Measurements from ENCODE around the gene LIG4.

Gene LIG4

GRCh38 chr13:108215436-108215835, at the start of gene LIG4:
LIG4 (minus strand) TSS chr13:108215536; CDS start chr13:108211268, 4,268 bp downstream.
- DNase-seq (ENCODE audit: low read depth in 2 of 2): peak; percentile 67 to 68

GRCh38 chr13:108263621-108264355, 48.5 kb upstream of the LIG4 start:
- DNase-seq (ENCODE audit: low read depth in 2 of 2): no peak

DNA sequence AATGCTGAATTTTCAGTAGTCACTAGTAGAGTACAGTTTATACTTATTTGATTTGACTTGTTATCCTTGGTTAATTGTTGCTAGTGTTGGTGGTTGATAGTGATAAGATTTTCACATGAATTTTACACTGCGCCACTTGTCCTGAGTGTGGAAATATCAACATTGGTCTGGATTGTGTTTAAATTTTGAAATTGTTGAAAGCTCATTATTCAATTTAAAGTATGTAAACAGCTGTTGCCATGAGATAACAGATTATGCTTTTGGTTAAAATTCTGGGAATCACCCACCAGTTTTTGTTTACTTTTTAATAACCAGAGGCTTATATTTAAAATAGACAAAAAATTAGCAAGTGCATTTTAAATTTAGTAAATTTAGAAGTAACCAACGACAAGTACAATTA, 41.9 kb upstream of the LIG4 start:
- no peak for DNase-seq (ENCODE audit: low read depth in 2 of 2)

GRCh38 chr13:108249150-108249549, 33.8 kb upstream of the LIG4 start:
- no peak for DNase-seq (ENCODE audit: low read depth in 2 of 2)

- DNase-seq (ENCODE audit: low read depth in 2 of 2): no peak
Measured at GRCh38 chr13:108230377-108230776, 15.0 kb upstream of the LIG4 start.

DNA sequence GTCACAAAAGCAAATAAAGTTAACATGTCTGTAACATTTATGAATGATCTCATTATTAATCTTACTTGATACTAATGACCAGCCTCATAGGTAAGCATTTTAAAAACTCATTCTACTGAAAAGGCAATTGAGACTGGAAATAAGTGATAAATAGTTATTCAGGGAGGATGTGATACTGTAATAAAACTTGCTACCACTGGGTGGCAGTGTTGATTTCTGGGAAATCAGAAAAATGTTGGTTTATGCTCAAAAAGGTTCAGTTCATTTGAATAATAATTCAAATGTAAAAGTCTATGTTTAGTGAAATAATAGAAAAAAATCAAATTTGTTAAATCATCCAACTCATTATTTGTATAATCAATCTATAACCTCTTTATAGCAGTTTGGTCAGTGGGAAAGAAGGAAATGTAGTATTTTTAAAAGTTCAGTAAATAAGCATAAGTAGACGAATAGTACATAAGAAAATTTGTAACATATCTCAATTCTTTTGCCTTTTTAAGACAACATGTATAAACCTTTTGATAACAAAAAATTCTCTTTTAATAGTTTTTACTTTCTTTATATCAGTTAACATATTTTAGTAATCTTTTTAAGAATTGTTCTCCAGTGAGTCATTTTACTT, 12.4 kb upstream of the LIG4 start:
- DNase-seq (ENCODE audit: low read depth in 2 of 2): no peak

GRCh38 chr13:108226184-108226583, 10.8 kb upstream of the LIG4 start:
- DNase-seq (ENCODE audit: low read depth in 2 of 2): no peak

DNA sequence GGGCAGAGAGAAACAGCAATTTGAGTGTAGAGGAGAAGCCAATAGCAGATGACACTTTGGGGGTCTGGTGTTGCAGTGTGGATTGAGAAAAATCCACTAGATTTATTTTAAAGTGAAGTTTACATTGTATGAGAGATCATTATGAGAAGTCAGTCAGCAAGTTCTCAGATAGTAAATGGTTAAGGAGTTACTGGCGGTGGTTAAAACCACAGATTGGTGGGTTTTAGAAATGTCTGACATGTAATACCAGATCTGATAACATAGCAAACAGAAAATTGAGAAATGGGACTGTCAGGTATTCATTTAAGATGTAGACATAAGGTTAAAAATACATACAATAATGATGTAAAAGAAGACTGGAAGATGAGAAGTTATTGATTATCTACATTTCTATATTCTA, 10.1 kb upstream of the LIG4 start:
- DNase-seq (ENCODE audit: low read depth in 2 of 2): no peak

DNA sequence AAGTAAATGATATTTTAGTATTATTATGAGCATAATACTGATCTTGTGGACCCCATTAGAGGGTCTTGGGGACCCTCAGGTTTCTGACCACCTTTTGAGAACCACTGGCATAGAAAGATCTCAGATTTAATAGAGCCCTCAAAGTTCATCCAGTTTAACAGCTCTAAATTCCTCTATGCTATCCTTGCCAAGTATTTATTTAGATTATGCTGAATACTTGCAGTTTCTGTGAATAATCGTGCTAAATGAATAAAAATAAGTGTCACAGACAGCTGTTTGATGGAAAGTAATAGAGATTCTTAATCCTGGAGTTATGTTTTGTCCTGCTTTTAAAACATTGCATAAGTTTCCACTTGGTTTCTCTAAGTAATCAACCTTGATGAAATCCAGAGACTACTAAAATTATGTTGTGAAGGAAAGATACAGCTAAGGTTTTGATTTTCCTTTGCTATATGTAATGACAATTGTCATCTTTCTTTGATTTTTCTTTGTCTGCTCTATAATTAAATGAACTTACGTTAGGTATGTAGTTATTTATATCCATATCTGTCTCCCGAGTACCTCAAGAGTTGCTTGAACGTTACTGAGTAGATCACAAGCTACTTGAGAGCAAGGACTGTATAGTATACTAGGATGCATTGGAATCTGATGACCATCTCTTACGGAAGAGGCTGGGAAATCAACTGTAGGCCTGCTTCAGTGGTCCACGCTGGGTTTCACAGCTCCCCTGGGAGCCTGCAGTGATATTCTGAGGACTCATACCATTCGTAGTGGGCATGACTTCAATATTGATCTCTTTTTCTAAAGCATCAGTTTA, 8.6 kb upstream of the LIG4 start:
- DNase-seq (ENCODE audit: low read depth in 2 of 2): no peak

DNA sequence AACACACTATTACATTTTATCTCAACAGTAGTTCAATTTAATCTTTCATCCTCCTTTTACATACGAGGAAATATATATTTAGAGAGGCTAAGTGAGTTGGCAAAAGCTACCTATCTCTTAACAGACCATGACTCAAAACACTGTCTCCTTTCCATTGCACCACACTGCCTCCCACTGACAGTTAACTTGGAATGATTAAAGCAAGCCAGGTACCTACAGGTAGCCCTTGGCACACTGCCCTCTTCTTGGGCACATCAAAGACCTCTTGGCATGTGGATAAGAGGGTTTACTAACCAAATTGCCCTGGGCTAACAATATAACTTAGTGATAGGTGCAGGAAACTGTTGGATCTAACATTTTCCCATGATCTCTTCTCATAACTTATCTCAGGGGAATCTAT, 4.7 kb upstream of the LIG4 start:
- DNase-seq (ENCODE audit: low read depth in 2 of 2): no peak

- DNase-seq (ENCODE audit: low read depth in 2 of 2): peak; percentile 84 to 87
Measured at GRCh38 chr13:108218044-108218974, 3.0 kb upstream of the LIG4 start, which contains the start of gene ABHD13. ABHD13 (plus strand) TSS chr13:108218392; CDS start chr13:108229219, 10,827 bp downstream.

- peak in 1 of 2 experiments; percentile 13 for DNase-seq (ENCODE audit: low read depth in 2 of 2)
Measured at GRCh38 chr13:108217307-108218043, 2.1 kb upstream of the LIG4 start.

DNA sequence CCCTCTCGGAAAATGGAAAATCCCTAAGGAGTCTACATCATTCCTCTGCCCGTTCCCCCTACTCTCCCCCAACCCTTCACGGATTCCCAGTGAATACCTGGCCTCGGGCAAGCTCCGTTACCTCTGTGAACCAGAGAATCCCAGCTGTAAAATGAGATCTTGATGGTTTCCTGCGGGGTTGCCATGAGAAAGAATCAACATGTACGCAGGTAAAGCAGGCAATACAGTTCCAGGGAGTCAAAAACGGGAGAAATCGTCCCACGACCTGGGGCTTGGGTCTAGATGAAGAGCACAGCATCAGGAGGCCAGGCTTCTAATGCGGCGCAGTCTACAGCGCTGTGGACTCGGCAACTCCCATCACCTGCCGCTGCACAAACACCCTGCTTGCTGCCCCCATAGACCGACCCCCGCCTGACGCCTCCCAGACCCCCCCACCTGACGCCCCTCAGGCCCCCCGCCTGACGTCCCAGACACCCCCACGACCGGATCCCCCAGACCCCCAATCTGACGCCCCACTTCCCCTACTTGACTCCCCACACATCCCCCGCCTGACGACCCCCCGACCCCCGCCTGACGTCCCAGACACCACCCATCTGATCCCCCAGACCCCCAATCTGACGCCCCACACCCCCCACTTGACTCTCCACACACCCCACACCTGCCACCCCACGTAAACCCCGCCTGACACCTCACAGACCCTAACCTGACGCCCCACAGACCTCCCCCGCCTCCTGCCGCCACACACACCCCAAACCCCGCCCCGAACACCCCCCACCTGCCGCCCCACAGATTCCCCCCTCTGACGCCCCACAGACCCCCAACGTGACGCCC, 680 bp downstream of the LIG4 start:
- no peak for DNase-seq (ENCODE audit: low read depth in 2 of 2)

DNA sequence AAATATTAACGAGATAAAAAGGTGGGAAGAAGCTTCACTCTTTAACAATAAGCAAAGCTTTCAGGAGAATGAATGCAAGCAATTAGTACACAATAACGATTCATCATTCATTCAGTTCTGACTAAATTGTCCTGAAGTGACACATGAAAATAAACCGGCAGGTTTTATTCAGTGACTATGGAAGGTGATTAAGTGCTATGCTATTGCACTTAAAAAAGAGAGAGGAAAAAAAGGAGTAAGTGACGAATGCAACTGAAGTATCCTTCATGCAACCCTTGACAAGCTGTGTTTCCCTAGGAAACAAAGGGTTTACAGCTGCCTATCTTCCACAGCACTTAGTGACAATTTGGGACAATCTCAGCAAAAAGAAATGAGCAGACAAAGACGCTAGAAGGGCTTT, 1.4 kb downstream of the LIG4 start:
- no peak for DNase-seq (ENCODE audit: low read depth in 2 of 2)

- no peak for DNase-seq (ENCODE audit: low read depth in 2 of 2)
Measured at GRCh38 chr13:108212886-108213285, 2.5 kb downstream of the LIG4 start.

DNA sequence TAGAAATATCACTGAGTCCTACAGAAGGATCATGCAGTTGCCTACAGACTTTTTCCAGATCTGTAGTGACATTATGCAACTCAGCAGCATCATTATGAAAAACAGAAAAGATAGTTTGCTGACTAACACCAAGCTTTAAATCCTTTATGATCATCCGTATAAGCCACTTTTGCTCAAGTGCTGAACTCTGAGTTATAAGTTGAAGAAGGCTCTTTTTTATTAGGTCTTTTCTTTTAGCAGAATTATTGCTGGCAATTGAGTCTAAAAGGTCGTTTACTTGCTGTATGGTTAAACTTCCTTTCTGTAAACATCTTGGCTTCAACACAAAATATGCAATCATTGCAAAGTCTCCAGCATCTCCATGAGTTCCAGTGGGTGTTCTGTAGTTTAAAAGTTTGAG, 4.8 kb downstream of the LIG4 start:
- no peak for DNase-seq (ENCODE audit: low read depth in 2 of 2)

DNA sequence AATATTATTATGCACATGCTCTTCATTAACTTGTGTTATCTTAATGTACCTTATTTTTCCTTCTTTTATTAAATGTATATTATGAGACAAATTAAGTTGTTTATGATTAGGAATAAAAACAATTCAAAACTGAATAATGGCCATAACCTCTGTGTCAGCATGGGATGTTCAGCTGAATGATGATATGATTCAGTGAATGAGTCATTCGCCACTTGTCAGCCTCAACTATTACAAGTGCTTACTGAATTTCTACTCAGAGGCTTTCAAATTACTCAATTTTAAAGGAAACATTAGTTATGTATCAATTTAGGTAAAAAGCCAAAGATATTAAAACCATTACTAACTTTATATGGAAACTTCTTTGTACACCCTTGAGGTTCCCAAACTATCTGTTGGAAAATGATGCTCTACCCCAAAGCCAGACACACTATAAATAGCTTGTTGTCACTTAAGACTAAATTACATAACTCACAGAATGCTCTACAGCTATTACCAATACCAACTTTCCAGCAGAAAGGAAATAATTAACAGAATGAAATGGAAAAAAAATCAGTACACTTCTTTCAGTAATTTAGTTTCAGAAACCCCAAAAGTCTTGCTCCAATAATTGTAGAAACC, 14.4 kb downstream of the LIG4 start:
- DNase-seq (ENCODE audit: low read depth in 2 of 2): no peak

DNA sequence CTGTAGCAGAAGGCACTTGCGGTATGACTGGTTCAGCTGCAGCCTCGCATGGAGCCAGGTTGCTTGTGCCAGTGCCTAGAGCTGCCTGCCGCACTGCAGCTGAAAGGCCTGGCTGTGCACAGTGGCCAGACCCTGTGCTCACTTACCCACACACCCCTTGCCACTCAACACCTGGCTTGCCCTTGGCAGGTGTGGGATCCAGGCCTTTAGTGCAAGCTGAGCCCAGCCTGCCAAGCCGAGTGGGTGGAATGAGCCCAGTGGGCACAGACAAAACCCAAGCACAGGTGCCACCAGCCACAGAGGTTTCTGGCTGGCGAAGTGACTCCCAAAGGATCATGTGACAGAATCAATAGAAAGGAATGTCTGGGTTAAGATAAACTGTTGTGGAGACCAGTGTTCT, 19.5 kb downstream of the LIG4 start:
- no peak for DNase-seq (ENCODE audit: low read depth in 2 of 2)

- no peak for DNase-seq (ENCODE audit: low read depth in 2 of 2)
Measured at GRCh38 chr13:108195146-108195545, 20.2 kb downstream of the LIG4 start.
